ENCODE measurements around the gene OR8K5. TPM values are rescaled to one million over a fixed set of nuclear protein-coding genes. Genes with fewer than 3 reads are reported as not detected.

OR8K5 gene
- total and polyA plus RNA-seq, 4 donors, result not detected

GRCh38 chr11:56188602-56189001, 28.5 kb upstream of the OR8K5 start:
- 87% methylated on average over 3 of the region's 3 CpGs for WGBS
- Histone ChIP-seq H3K9ac (ENCODE audit: low read depth in 1 of 2, low read length in 2 of 2) (no peak overlapping the region), H3K9me3 (ENCODE audit: control insufficient read depth in 4 of 4, low read length in 3 of 4) (no peaks in the 10 kb centered on the region), H3K27me3 (ENCODE audit: control insufficient read depth in 4 of 4, insufficient read depth in 4 of 4, low read length in 3 of 4) (no peaks in the 10 kb centered on the region), H3K4me3 (ENCODE audit: low read depth in 1 of 3, low read length in 3 of 3) (no peak overlapping the region), H3K4me1 (ENCODE audit: control insufficient read depth in 4 of 4, insufficient read depth in 4 of 4, low read length in 3 of 4) (no peaks in the 10 kb centered on the region), H3K27ac (ENCODE audit: low read depth in 1 of 2, low read length in 2 of 2) (no peak overlapping the region), H3K36me3 (ENCODE audit: control insufficient read depth in 4 of 4, insufficient read depth in 3 of 4, low read depth in 1 of 4, low read length in 3 of 4) (no peaks in the 10 kb centered on the region)
- TF ChIP-seq HNF4A (conservative IDR thresholded peaks at IDR 0.05) (no peak), HNF4G (IDR thresholded peaks at IDR 0.05) (no peak), GABPA (IDR thresholded peaks at IDR 0.05 in 1 of 2, conservative IDR thresholded peaks at IDR 0.05 in 1 of 2) (no peak), MAX (IDR thresholded peaks at IDR 0.05) (no peak), JUND (IDR thresholded peaks at IDR 0.05) (no peak)
- TF ChIP-seq, protein P1, sequence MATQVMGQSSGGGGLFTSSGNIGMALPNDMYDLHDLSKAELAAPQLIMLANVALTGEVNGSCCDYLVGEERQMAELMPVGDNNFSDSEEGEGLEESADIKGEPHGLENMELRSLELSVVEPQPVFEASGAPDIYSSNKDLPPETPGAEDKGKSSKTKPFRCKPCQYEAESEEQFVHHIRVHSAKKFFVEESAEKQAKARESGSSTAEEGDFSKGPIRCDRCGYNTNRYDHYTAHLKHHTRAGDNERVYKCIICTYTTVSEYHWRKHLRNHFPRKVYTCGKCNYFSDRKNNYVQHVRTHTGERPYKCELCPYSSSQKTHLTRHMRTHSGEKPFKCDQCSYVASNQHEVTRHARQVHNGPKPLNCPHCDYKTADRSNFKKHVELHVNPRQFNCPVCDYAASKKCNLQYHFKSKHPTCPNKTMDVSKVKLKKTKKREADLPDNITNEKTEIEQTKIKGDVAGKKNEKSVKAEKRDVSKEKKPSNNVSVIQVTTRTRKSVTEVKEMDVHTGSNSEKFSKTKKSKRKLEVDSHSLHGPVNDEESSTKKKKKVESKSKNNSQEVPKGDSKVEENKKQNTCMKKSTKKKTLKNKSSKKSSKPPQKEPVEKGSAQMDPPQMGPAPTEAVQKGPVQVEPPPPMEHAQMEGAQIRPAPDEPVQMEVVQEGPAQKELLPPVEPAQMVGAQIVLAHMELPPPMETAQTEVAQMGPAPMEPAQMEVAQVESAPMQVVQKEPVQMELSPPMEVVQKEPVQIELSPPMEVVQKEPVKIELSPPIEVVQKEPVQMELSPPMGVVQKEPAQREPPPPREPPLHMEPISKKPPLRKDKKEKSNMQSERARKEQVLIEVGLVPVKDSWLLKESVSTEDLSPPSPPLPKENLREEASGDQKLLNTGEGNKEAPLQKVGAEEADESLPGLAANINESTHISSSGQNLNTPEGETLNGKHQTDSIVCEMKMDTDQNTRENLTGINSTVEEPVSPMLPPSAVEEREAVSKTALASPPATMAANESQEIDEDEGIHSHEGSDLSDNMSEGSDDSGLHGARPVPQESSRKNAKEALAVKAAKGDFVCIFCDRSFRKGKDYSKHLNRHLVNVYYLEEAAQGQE (IDR thresholded peaks at IDR 0.05), result no peak
- DNase-seq (ENCODE audit: low spot score), result no peak

- Histone ChIP-seq H3K27me3 (ENCODE audit: control insufficient read depth in 4 of 4, insufficient read depth in 4 of 4, low read length in 3 of 4) (no peaks in the 10 kb centered on the region), H3K4me3 (ENCODE audit: low read depth in 1 of 3, low read length in 3 of 3) (no peak overlapping the region), H3K9ac (ENCODE audit: low read depth in 1 of 2, low read length in 2 of 2) (no peak overlapping the region), H3K4me1 (ENCODE audit: control insufficient read depth in 4 of 4, insufficient read depth in 4 of 4, low read length in 3 of 4) (no peaks in the 10 kb centered on the region), H3K27ac (ENCODE audit: low read depth in 1 of 2, low read length in 2 of 2) (no peak overlapping the region), H3K36me3 (ENCODE audit: control insufficient read depth in 4 of 4, insufficient read depth in 3 of 4, low read depth in 1 of 4, low read length in 3 of 4) (no peaks in the 10 kb centered on the region), H3K9me3 (ENCODE audit: control insufficient read depth in 4 of 4, low read length in 3 of 4) (peaks cover 0 to 11% (median 5%) of the 10 kb centered on the region in 4 donors)
- no peak for DNase-seq (ENCODE audit: low spot score)
- TF ChIP-seq, protein P2, sequence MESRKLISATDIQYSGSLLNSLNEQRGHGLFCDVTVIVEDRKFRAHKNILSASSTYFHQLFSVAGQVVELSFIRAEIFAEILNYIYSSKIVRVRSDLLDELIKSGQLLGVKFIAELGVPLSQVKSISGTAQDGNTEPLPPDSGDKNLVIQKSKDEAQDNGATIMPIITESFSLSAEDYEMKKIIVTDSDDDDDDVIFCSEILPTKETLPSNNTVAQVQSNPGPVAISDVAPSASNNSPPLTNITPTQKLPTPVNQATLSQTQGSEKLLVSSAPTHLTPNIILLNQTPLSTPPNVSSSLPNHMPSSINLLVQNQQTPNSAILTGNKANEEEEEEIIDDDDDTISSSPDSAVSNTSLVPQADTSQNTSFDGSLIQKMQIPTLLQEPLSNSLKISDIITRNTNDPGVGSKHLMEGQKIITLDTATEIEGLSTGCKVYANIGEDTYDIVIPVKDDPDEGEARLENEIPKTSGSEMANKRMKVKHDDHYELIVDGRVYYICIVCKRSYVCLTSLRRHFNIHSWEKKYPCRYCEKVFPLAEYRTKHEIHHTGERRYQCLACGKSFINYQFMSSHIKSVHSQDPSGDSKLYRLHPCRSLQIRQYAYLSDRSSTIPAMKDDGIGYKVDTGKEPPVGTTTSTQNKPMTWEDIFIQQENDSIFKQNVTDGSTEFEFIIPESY (IDR thresholded peaks at IDR 0.05), result no peak
- no peak for TF ChIP-seq RXRA (IDR thresholded peaks at IDR 0.05)
- no peak for TF ChIP-seq CTCF (IDR thresholded peaks at IDR 0.05; ENCODE audit: low read depth, low read length, missing input control)
- no peak for TF ChIP-seq MAX (IDR thresholded peaks at IDR 0.05)
- no peak for TF ChIP-seq RAD21 (IDR thresholded peaks at IDR 0.05)
- no peak for TF ChIP-seq FOXA1 (IDR thresholded peaks at IDR 0.05)
- TF ChIP-seq, protein P1 (IDR thresholded peaks at IDR 0.05), result no peak
- no peak for TF ChIP-seq TAF1 (conservative IDR thresholded peaks at IDR 0.05)
- no peak for TF ChIP-seq HNF4G (IDR thresholded peaks at IDR 0.05)
- TF ChIP-seq, protein P3, sequence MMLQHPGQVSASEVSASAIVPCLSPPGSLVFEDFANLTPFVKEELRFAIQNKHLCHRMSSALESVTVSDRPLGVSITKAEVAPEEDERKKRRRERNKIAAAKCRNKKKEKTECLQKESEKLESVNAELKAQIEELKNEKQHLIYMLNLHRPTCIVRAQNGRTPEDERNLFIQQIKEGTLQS (IDR thresholded peaks at IDR 0.05), result no peak
- TF ChIP-seq JUND (IDR thresholded peaks at IDR 0.05), result no peak
- no peak for TF ChIP-seq EGR1 (IDR thresholded peaks at IDR 0.05; ENCODE audit: low read depth in 2 of 2)
- no peak for TF ChIP-seq GABPA (IDR thresholded peaks at IDR 0.05 in 1 of 2, conservative IDR thresholded peaks at IDR 0.05 in 1 of 2)
- TF ChIP-seq YY1 (IDR thresholded peaks at IDR 0.05), result no peak
- TF ChIP-seq HNF4A (conservative IDR thresholded peaks at IDR 0.05), result no peak
- TF ChIP-seq NR2F2 (IDR thresholded peaks at IDR 0.05), result no peak
These were observed 23.3 kb upstream of the OR8K5 start for GRCh38 chr11:56183459-56183858.

Measured in liver (tissue), 9 donors.